Stomach (tissue), 19 donors: ENCODE measurements around the gene ITGA2. TPM values are rescaled to one million over a fixed set of nuclear protein-coding genes. Genes with fewer than 3 reads are reported as not detected.
A peak's percentile ranks its signal among the peaks of the same experiment; 100 is the strongest.

ENCODE experiments used
- DNase-seq, 2 donors: peaks; one replicate each; pipeline versions ENCODE4 v3.0.0 to v3.0.0-alpha.2; 2013 to 2019
- H3K27ac ChIP-seq, 5 donors: fragments of 200-600 bp in 4 of 5; sonication (generic) in 4 of 5; one replicate each; pipeline ENCODE4 v1.5.1; 2013 to 2019; ENCODE audit warnings: mild to moderate bottlenecking in 1 of 5, moderate library complexity in 1 of 5
- H3K27me3 ChIP-seq, 3 donors: fragments of 200-600 bp; sonication (generic); one replicate each; pipeline ENCODE4 v1.5.1; 2017 to 2019; ENCODE audit warnings: mixed run types in 1 of 3
- H3K36me3 ChIP-seq, 4 donors: fragments of 200-600 bp; sonication (generic); 1 replicate in 3 of 4; 2 replicates in 1 of 4; pipeline ENCODE4 v1.5.1; 2016 to 2019
- H3K4me1 ChIP-seq, 4 donors: fragments of 200-600 bp; sonication (generic); one replicate each; pipeline ENCODE4 v1.5.1; 2016 to 2019
- H3K4me3 ChIP-seq, 4 donors: fragments of 200-600 bp; sonication (generic) in 3 of 4; one replicate each; pipeline ENCODE4 v1.5.1; 2016 to 2019; ENCODE audit warnings: mild to moderate bottlenecking in 1 of 4
- H3K9me3 ChIP-seq, 4 donors: fragments of 200-600 bp; sonication (generic); one replicate each; pipeline ENCODE4 v1.5.1; 2016 to 2019
- EP300 ChIP-seq: sonication (generic); formaldehyde crosslinking; IDR thresholded peaks from one replicate; pipeline ENCODE4 v1.6.1; 2017; ENCODE audit warnings: antibody characterized with exemption
- POLR2A ChIP-seq, 4 donors: fragments of 450-650 bp; IDR thresholded peaks; one replicate each; pipeline ENCODE4 v1.6.1; 2016; ENCODE audit warnings: antibody characterized with exemption in 4 of 4, control low read depth in 2 of 4, mild to moderate bottlenecking in 1 of 4, moderate library complexity in 1 of 4
- POLR2AphosphoS5 ChIP-seq, 3 donors: sonication (generic); formaldehyde crosslinking; IDR thresholded peaks; one replicate each; pipeline ENCODE4 v1.6.1; 2016; ENCODE audit warnings: antibody characterized with exemption in 3 of 3
- WGBS, 5 donors: extraction: QIAGEN DNeasy Blood & Tissue Kit in 3 of 5; methylation state at CpG; one replicate each; pipeline versions ENCODE4 v1.1.5 to v1.1.7; 2013 to 2018; 5-methylcytosine and 5-hydroxymethylcytosine counted together
- intact Hi-C: fragments of 100-400 bp; cut with DNase I; formaldehyde crosslinking; loops from one replicate; pipeline ENCODE4 v1.15.1; 2023; ENCODE audit warnings: low total_unique reads
- long read RNA-seq, 10 donors: transcript quantifications; one replicate each; lab custom pipeline, GENCODE V29; 2026
- polyA plus RNA-seq, 3 donors: library from polyadenylated mRNA; stranded (reverse); fragments of 200-250 nt; gene quantifications; one replicate each; pipeline ENCODE4 v1.2.3, GENCODE V29; 2013
- total RNA-seq, 5 donors: library from RNA; depleted of rRNA; stranded (reverse); fragments of >200 nt; gene quantifications; one replicate each; pipeline versions ENCODE4 v1.1.0 to v1.2.3, GENCODE V29; 2014 to 2016
- TF ChIP-seq, protein P1 (sequence below), 7 experiments: fragments of 450-650 bp in 4 of 7; fragments of 200-600 bp in 3 of 7; sonication (generic) in 3 of 7; IDR thresholded peaks; one replicate each; pipeline ENCODE4 v1.5.1; 2016 to 2019; ENCODE audit warnings: antibody characterized with exemption in 7 of 7, control low read depth in 2 of 7, mild to moderate bottlenecking in 1 of 7
- donor health status: healthy with polysubstance abuse.
- donor health status: Bipolar disorder and iron deficiency.
- donor health status: healthy.

ITGA2 gene
- total RNA-seq, result 1 to 10 TPM in 4 of 5 donors, under 1 TPM in 1; 0.58 to 8.3 (median 2.9) TPM
- polyA plus RNA-seq, result 1 to 10 TPM in 2 of 3 donors, under 1 TPM in 1; 0.61 to 3.7 (median 3.7) TPM
- long read RNA-seq, donor 1, result 0 reads
- long read RNA-seq, donor 2, full-length matches to known transcripts, result 1 of 1 reads
- long read RNA-seq, donor 2, partial matches to known transcripts, result 0 of 1 reads
- long read RNA-seq, donor 2, other reads (novel, unspliced or antisense), result 0 of 1 reads
- long read RNA-seq, donor 3, result 0 reads
- long read RNA-seq, donor 4, result 0 reads
- long read RNA-seq, donor 5, result 0 reads
- long read RNA-seq, donor 6, full-length matches to known transcripts, result 1 of 1 reads
- long read RNA-seq, donor 6, partial matches to known transcripts, result 0 of 1 reads
- long read RNA-seq, donor 6, other reads (novel, unspliced or antisense), result 0 of 1 reads
- long read RNA-seq, donor 7, result 0 reads
- long read RNA-seq, donor 8, result 0 reads
- long read RNA-seq, donor 9, result 0 reads
- long read RNA-seq, donor 10, full-length matches to known transcripts, result 3 of 3 reads
- long read RNA-seq, donor 10, partial matches to known transcripts, result 0 of 3 reads
- long read RNA-seq, donor 10, other reads (novel, unspliced or antisense), result 0 of 3 reads

- Histone ChIP-seq H3K27me3 (peaks cover 0 to 4% (median 0%) of the 10 kb centered on the region in 3 donors), H3K4me3 (peak within 1 kb of the TSS; percentile 51 to 84 (median 72)), H3K36me3 (no peaks in the 10 kb centered on the region), H3K27ac (peak within 1 kb of the TSS; percentile 63 to 81 (median 73)), H3K4me1 (peaks cover 9 to 35% (median 19%) of the 10 kb centered on the region in 4 donors), H3K9me3 (no peaks in the 10 kb centered on the region)
- intact Hi-C loops, result no loop called here
- DNase-seq, result peak; percentile 61 to 87
- WGBS, 5 donors, result 0 to 2% (median 1%) methylated on average over 13 to 64 of the region's 64 CpGs
- TF ChIP-seq, protein P1, sequence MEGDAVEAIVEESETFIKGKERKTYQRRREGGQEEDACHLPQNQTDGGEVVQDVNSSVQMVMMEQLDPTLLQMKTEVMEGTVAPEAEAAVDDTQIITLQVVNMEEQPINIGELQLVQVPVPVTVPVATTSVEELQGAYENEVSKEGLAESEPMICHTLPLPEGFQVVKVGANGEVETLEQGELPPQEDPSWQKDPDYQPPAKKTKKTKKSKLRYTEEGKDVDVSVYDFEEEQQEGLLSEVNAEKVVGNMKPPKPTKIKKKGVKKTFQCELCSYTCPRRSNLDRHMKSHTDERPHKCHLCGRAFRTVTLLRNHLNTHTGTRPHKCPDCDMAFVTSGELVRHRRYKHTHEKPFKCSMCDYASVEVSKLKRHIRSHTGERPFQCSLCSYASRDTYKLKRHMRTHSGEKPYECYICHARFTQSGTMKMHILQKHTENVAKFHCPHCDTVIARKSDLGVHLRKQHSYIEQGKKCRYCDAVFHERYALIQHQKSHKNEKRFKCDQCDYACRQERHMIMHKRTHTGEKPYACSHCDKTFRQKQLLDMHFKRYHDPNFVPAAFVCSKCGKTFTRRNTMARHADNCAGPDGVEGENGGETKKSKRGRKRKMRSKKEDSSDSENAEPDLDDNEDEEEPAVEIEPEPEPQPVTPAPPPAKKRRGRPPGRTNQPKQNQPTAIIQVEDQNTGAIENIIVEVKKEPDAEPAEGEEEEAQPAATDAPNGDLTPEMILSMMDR (IDR thresholded peaks at IDR 0.05), result no peak
- TF ChIP-seq POLR2AphosphoS5 (IDR thresholded peaks at IDR 0.05), result peak in 1 of 3 donors; percentile 4
These were observed at the start of gene ITGA2 for GRCh38 chr5:52989025-52989780. Gene ITGA2 (plus strand): TSS chr5:52989352. CDS start chr5:52989469, 117 bp downstream.

DNA sequence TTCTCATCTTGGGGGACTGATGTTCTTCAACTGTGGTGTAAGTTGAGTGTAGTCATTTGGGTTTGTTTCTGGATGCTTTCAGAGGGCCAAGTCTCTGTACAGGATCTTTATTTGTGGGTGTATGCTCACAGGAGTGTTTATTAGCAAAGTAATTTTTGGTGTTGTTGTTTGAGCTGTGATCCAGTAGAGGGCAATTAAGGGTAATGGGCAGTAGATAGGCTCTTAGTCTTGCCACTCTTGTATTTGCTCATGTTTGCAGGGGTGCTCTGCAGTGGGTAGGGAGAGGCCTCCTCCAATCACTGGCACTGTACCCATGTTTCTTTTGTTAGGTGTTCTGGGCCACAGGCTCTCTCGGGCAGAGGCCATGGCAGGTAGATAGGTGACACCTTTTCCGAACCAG, 45.9 kb upstream of the ITGA2 start:
- H3K27ac ChIP-seq, result no peak overlapping the region
- no peaks in the 10 kb centered on the region for H3K9me3 ChIP-seq
- peaks cover 0 to 47% (median 29%) of the 10 kb centered on the region in 4 donors for H3K36me3 ChIP-seq
- no peak overlapping the region for H3K4me3 ChIP-seq
- DNase-seq, result no peak
- TF ChIP-seq POLR2AphosphoS5 (IDR thresholded peaks at IDR 0.05) (no peak), POLR2A (IDR thresholded peaks at IDR 0.05) (no peak), EP300 (no peak)
- TF ChIP-seq, protein P1 (IDR thresholded peaks at IDR 0.05), result no peak
- 79 to 96% (median 89%) methylated on average over 2 of the region's 2 CpGs for WGBS, 5 donors
- intact Hi-C loops, result no loop called here
- H3K4me1 ChIP-seq, result peaks cover 0 to 40% (median 22%) of the 10 kb centered on the region in 4 donors
- H3K27me3 ChIP-seq, result no peaks in the 10 kb centered on the region

- peaks cover 0 to 45% (median 25%) of the 10 kb centered on the region in 4 donors for H3K4me1 ChIP-seq
- peaks cover 0 to 43% (median 26%) of the 10 kb centered on the region in 4 donors for H3K36me3 ChIP-seq
- WGBS, 5 donors, result 80 to 96% (median 92%) methylated on average over 5 to 7 of the region's 7 CpGs
- no peak for TF ChIP-seq POLR2AphosphoS5 (IDR thresholded peaks at IDR 0.05)
- TF ChIP-seq POLR2A (IDR thresholded peaks at IDR 0.05), result no peak
- TF ChIP-seq EP300, result no peak
- TF ChIP-seq, protein P1 (IDR thresholded peaks at IDR 0.05), result no peak
- intact Hi-C loops, result no loop called here
- no peak for DNase-seq
- no peak overlapping the region for H3K27ac ChIP-seq
- no peaks in the 10 kb centered on the region for H3K27me3 ChIP-seq
- no peak overlapping the region for H3K4me3 ChIP-seq
- H3K9me3 ChIP-seq, result no peaks in the 10 kb centered on the region
These were observed 45.3 kb upstream of the ITGA2 start for GRCh38 chr5:52943808-52944207.

GRCh38 chr5:52945040-52945439, 44.1 kb upstream of the ITGA2 start:
- peak overlapping the region; percentile 7 to 35 (median 12) for H3K4me3 ChIP-seq
- no peak for DNase-seq
- peaks cover 0 to 41% (median 15%) of the 10 kb centered on the region in 4 donors for H3K36me3 ChIP-seq
- intact Hi-C loops, result no loop called here
- no peaks in the 10 kb centered on the region for H3K9me3 ChIP-seq
- TF ChIP-seq, protein P1 (IDR thresholded peaks at IDR 0.05), result no peak
- TF ChIP-seq POLR2AphosphoS5 (IDR thresholded peaks at IDR 0.05) (no peak), POLR2A (IDR thresholded peaks at IDR 0.05) (no peak), EP300 (no peak)
- H3K27ac ChIP-seq, result peak overlapping the region in 2 of 5 donors; percentile 13 to 47
- H3K27me3 ChIP-seq, result no peaks in the 10 kb centered on the region
- WGBS, 5 donors, result 17 to 36% (median 22%) methylated on average over 4 of the region's 4 CpGs
- peaks cover 0 to 51% (median 29%) of the 10 kb centered on the region in 4 donors for H3K4me1 ChIP-seq
